GM19238 (cell line): Measurements from ENCODE around the gene STK39.
A peak's percentile ranks its signal among the peaks of the same experiment; 100 is the strongest.

Experiments
- DNase-seq: peaks from one replicate; pipeline ENCODE4 v3.0.0; 2011; ENCODE audit warnings: low spot score; ENCODE audit not compliant: insufficient read length

Gene STK39

GRCh38 chr2:168050377-168050776, 197.0 kb downstream of the STK39 start:
- no peak for DNase-seq

- no peak for DNase-seq
Measured at GRCh38 chr2:168049609-168050008, 197.8 kb downstream of the STK39 start.

- DNase-seq, result no peak
Measured at GRCh38 chr2:168047091-168047690, 200.2 kb downstream of the STK39 start.

- DNase-seq, result no peak
Measured at GRCh38 chr2:168044579-168044978, 202.8 kb downstream of the STK39 start.

GRCh38 chr2:168044176-168044575, 203.2 kb downstream of the STK39 start:
- no peak for DNase-seq

GRCh38 chr2:168042127-168042824, 205.1 kb downstream of the STK39 start:
- peak; percentile 13 for DNase-seq

GRCh38 chr2:168039881-168040280, 207.5 kb downstream of the STK39 start:
- no peak for DNase-seq

GRCh38 chr2:168037778-168038177, 209.6 kb downstream of the STK39 start:
- DNase-seq, result no peak

GRCh38 chr2:168035458-168035857, 211.9 kb downstream of the STK39 start:
- no peak for DNase-seq

GRCh38 chr2:168034616-168035015, 212.8 kb downstream of the STK39 start:
- no peak for DNase-seq

- DNase-seq, result no peak
Measured at GRCh38 chr2:168033966-168034365, 213.4 kb downstream of the STK39 start.

GRCh38 chr2:168032091-168032490, 215.3 kb downstream of the STK39 start:
- no peak for DNase-seq

GRCh38 chr2:168030862-168031624, 216.4 kb downstream of the STK39 start:
- DNase-seq, result no peak

- DNase-seq, result no peak
Measured at GRCh38 chr2:168029071-168029470, 218.3 kb downstream of the STK39 start.

- no peak for DNase-seq
Measured at GRCh38 chr2:168028362-168028761, 219.0 kb downstream of the STK39 start.

- no peak for DNase-seq
Measured at GRCh38 chr2:168025487-168026202, 221.8 kb downstream of the STK39 start.

- DNase-seq, result no peak
Measured at GRCh38 chr2:168024459-168024858, 222.9 kb downstream of the STK39 start.

- no peak for DNase-seq
Measured at GRCh38 chr2:168021800-168022587, 225.4 kb downstream of the STK39 start.

- DNase-seq, result no peak
Measured at GRCh38 chr2:168015274-168015953, 232.0 kb downstream of the STK39 start.

- no peak for DNase-seq
Measured at GRCh38 chr2:168009900-168010299, 237.5 kb downstream of the STK39 start.
